ENCODE data around the gene AGAP1. TPM values are rescaled to one million over a fixed set of nuclear protein-coding genes. Genes with fewer than 3 reads are reported as not detected.

The AGAP1 gene
- total and polyA plus RNA-seq, 4 donors, result 2.0 to 8.5 (median 5.4) TPM

- Histone ChIP-seq H3K9ac (ENCODE audit: low read depth in 1 of 2, low read length in 2 of 2) (no peak overlapping the region), H3K4me3 (ENCODE audit: low read depth in 1 of 3, low read length in 3 of 3) (no peak overlapping the region), H3K9me3 (ENCODE audit: control insufficient read depth in 4 of 4, low read length in 3 of 4) (no peaks in the 10 kb centered on the region), H3K36me3 (ENCODE audit: control insufficient read depth in 4 of 4, insufficient read depth in 3 of 4, low read depth in 1 of 4, low read length in 3 of 4) (no peaks in the 10 kb centered on the region), H3K4me1 (ENCODE audit: control insufficient read depth in 4 of 4, insufficient read depth in 4 of 4, low read length in 3 of 4) (peaks cover 0 to 9% (median 4%) of the 10 kb centered on the region in 4 donors), H3K27ac (ENCODE audit: low read depth in 1 of 2, low read length in 2 of 2) (no peak overlapping the region), H3K27me3 (ENCODE audit: control insufficient read depth in 4 of 4, insufficient read depth in 4 of 4, low read length in 3 of 4) (no peaks in the 10 kb centered on the region)
- 91% methylated on average over 16 of the region's 16 CpGs for WGBS
- no peak for DNase-seq (ENCODE audit: low spot score)
- TF ChIP-seq YY1 (IDR thresholded peaks at IDR 0.05) (no peak), FOXA2 (IDR thresholded peaks at IDR 0.05) (no peak), HNF4A (conservative IDR thresholded peaks at IDR 0.05) (no peak), GABPA (IDR thresholded peaks at IDR 0.05 in 1 of 2, conservative IDR thresholded peaks at IDR 0.05 in 1 of 2) (no peak), NR2F2 (IDR thresholded peaks at IDR 0.05) (no peak), EGR1 (IDR thresholded peaks at IDR 0.05; ENCODE audit: low read depth in 2 of 2) (no peak), MAX (IDR thresholded peaks at IDR 0.05) (no peak), RAD21 (IDR thresholded peaks at IDR 0.05) (no peak), ZBTB33 (IDR thresholded peaks at IDR 0.05) (no peak), FOXA1 (IDR thresholded peaks at IDR 0.05) (no peak), JUND (IDR thresholded peaks at IDR 0.05) (no peak), REST (IDR thresholded peaks at IDR 0.05) (no peak), SP1 (IDR thresholded peaks at IDR 0.05) (no peak), TAF1 (conservative IDR thresholded peaks at IDR 0.05) (no peak), HNF4G (IDR thresholded peaks at IDR 0.05) (no peak), RXRA (IDR thresholded peaks at IDR 0.05) (no peak), ATF3 (IDR thresholded peaks at IDR 0.05) (no peak), CTCF (IDR thresholded peaks at IDR 0.05; ENCODE audit: low read depth, low read length, missing input control) (no peak)
Observed at GRCh38 chr2:235677276-235677788, 183.5 kb downstream of the AGAP1 start.

All from liver (tissue), 9 donors.